A673 (cell line): ENCODE results near the gene DNHD1. TPM values are rescaled to one million over a fixed set of nuclear protein-coding genes. Genes with fewer than 3 reads are reported as not detected.

Experiments
- BruUV-seq: library from RNA; stranded (reverse); fragments of 400-500 nt; replicated peaks from 2 replicates; lab custom pipeline; 2021; lab: Mats Ljungman, UMichigan
- CTCF ChIA-PET: fragments of 300-600 bp; sonication (Branson Sonifier 250); formaldehyde crosslinking; loops from one replicate; lab custom pipeline; 2022; ENCODE audit warnings: antibody characterized with exemption; lab: Charles Lee
- POLR2A ChIA-PET: fragments of 300-600 bp; sonication (Branson Sonifier 250); formaldehyde crosslinking; loops from one replicate; lab custom pipeline; 2022; ENCODE audit warnings: antibody characterized with exemption; ENCODE audit not compliant: low non-redundant PET; lab: Charles Lee
- DNase-seq: peaks from one replicate; pipeline ENCODE4 v3.0.0-alpha.2; 2015; ENCODE audit warnings: low spot score
- H3K27ac ChIP-seq: fragments of 200-600 bp; sonication (generic); 2 replicates; pipeline ENCODE4 v1.5.1; 2016; ENCODE audit warnings: mixed run types, low read depth, mild to moderate bottlenecking, mixed read lengths, antibody characterized with exemption, low read length; ENCODE audit not compliant: poor library complexity, severe bottlenecking
- H3K27me3 ChIP-seq: fragments of 200-600 bp; sonication (generic); replicated peaks from 2 replicates; pipeline ENCODE4 v1.6.1; 2017; ENCODE audit warnings: mixed run types, low read depth, mild to moderate bottlenecking, mixed read lengths, antibody characterized with exemption, low read length; ENCODE audit not compliant: insufficient read depth, poor library complexity
- H3K36me3 ChIP-seq: fragments of 200-600 bp; sonication (generic); 2 replicates; pipeline ENCODE4 v1.6.1; 2016; ENCODE audit warnings: mixed run types, mild to moderate bottlenecking, mixed read lengths, antibody characterized with exemption, low read length; ENCODE audit not compliant: insufficient read depth, poor library complexity, severe bottlenecking
- H3K4me1 ChIP-seq: fragments of 200-600 bp; sonication (generic); 2 replicates; pipeline ENCODE4 v1.6.1; 2017; ENCODE audit warnings: mixed run types, mild to moderate bottlenecking, mixed read lengths, antibody characterized with exemption, low read length; ENCODE audit not compliant: insufficient read depth, poor library complexity, severe bottlenecking
- H3K4me3 ChIP-seq: fragments of 200-600 bp; sonication (generic); 2 replicates; pipeline ENCODE4 v1.5.1; 2016; ENCODE audit warnings: low read depth, mixed run types, mild to moderate bottlenecking, mixed read lengths, low read length; ENCODE audit not compliant: poor library complexity, severe bottlenecking
- H3K9me3 ChIP-seq: fragments of 200-600 bp; sonication (generic); 2 replicates; pipeline ENCODE4 v1.6.1; 2016; ENCODE audit warnings: mixed run types, low read depth, mild to moderate bottlenecking, mixed read lengths, antibody characterized with exemption, low read length; ENCODE audit not compliant: poor library complexity, severe bottlenecking
- EZH2 ChIP-seq: fragments of 200-600 bp; sonication (generic); IDR thresholded peaks from 2 replicates; pipeline ENCODE4 v1.6.1; 2017; ENCODE audit warnings: borderline replicate concordance, low read depth, mild to moderate bottlenecking, mixed read lengths, antibody characterized with exemption, low read length; ENCODE audit not compliant: poor library complexity, severe bottlenecking
- intact Hi-C: fragments of 100-400 bp; cut with micrococcal nuclease; formaldehyde crosslinking; loops from one replicate; pipeline ENCODE4 v1.10.0; 2022; ENCODE audit not compliant: unreplicated experiment
- total RNA-seq: library from RNA; stranded (reverse); gene quantifications from 2 replicates; pipeline ENCODE4 v1.2.3, GENCODE V29; 2021
- TF ChIP-seq, protein P1 (sequence below): fragments of 300-800, 200-600 bp; sonication (generic); conservative IDR thresholded peaks from 2 replicates; pipeline ENCODE4 v1.5.1; 2017; ENCODE audit warnings: low read depth, mild to moderate bottlenecking, antibody characterized with exemption, low read length, moderate library complexity, mixed read lengths

Gene DNHD1
- total RNA-seq, 1 experiment from 2014 or later, result 20.1 TPM

- DNase-seq, result no peak
- no peaks in the 10 kb centered on the region for H3K9me3 ChIP-seq
- BruUV-seq, result no TSS peak
- no peak overlapping the region for H3K4me3 ChIP-seq
- CTCF ChIA-PET, result no interaction called here
- H3K27me3 ChIP-seq, result no peaks in the 10 kb centered on the region
- H3K27ac ChIP-seq, result no peak overlapping the region
- TF ChIP-seq, protein P1, sequence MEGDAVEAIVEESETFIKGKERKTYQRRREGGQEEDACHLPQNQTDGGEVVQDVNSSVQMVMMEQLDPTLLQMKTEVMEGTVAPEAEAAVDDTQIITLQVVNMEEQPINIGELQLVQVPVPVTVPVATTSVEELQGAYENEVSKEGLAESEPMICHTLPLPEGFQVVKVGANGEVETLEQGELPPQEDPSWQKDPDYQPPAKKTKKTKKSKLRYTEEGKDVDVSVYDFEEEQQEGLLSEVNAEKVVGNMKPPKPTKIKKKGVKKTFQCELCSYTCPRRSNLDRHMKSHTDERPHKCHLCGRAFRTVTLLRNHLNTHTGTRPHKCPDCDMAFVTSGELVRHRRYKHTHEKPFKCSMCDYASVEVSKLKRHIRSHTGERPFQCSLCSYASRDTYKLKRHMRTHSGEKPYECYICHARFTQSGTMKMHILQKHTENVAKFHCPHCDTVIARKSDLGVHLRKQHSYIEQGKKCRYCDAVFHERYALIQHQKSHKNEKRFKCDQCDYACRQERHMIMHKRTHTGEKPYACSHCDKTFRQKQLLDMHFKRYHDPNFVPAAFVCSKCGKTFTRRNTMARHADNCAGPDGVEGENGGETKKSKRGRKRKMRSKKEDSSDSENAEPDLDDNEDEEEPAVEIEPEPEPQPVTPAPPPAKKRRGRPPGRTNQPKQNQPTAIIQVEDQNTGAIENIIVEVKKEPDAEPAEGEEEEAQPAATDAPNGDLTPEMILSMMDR, result no peak
- no peak for TF ChIP-seq EZH2
- POLR2A ChIA-PET, result no interaction called here
- H3K36me3 ChIP-seq, result no peaks in the 10 kb centered on the region
- intact Hi-C loops, result no loop called here
- H3K4me1 ChIP-seq, result no peaks in the 10 kb centered on the region
These were observed 62.3 kb downstream of the DNHD1 start for GRCh38 chr11:6559369-6559768.

DNA sequence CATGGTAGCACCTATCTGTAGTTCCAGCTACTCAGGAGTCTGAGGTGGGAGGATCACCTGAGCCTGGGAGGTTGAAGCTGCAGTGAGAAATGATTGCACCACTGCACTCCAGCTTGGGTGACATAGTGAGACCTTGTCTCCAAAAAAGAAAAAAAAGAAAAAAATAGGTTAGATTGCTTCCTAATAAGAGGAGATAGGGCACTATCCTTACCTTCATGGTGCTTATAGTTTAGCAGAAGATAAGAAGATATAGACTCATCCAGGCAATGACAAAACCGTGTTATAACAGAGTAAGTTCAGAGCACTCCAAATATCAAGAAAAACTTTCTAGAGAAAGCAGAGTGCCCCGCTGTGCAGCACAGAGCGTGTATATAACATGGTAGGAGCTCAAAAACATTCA, 64.2 kb downstream of the DNHD1 start:
- intact Hi-C loops, result no loop called here
- DNase-seq, result no peak
- no peak for TF ChIP-seq EZH2
- TF ChIP-seq, protein P1, result no peak
- ChIA-PET CTCF (no interaction called here), POLR2A (no interaction called here)
- Histone ChIP-seq H3K27ac (no peak overlapping the region), H3K4me1 (no peaks in the 10 kb centered on the region), H3K9me3 (no peaks in the 10 kb centered on the region), H3K36me3 (no peaks in the 10 kb centered on the region), H3K27me3 (no peaks in the 10 kb centered on the region), H3K4me3 (no peak overlapping the region)
- BruUV-seq, result no TSS peak

- intact Hi-C loops, result no loop called here
- TF ChIP-seq, protein P1, result no peak
- TF ChIP-seq EZH2, result no peak
- no peak overlapping the region for H3K4me3 ChIP-seq
- ChIA-PET POLR2A (no interaction called here), CTCF (no interaction called here)
- no peaks in the 10 kb centered on the region for H3K36me3 ChIP-seq
- H3K4me1 ChIP-seq, result peaks cover 3% of the 10 kb centered on the region
- DNase-seq, result no peak
- BruUV-seq, result no TSS peak
- no peak overlapping the region for H3K27ac ChIP-seq
- no peaks in the 10 kb centered on the region for H3K9me3 ChIP-seq
- no peaks in the 10 kb centered on the region for H3K27me3 ChIP-seq
These were observed 66.1 kb downstream of the DNHD1 start for GRCh38 chr11:6563121-6563619.
